HFF-Myc (cell line): ENCODE measurements around the gene KDM4B.
"Not testable (repeated sequence)": the region's sequence is repeated elsewhere in the genome, so short reads cannot be mapped to it uniquely, and the experiment has no call there.

ENCODE experiments used
- DNase-seq: peaks from one replicate; pipeline ENCODE4 v3.0.0-alpha.2; 2011; ENCODE audit warnings: low read depth; ENCODE audit errors: extremely low read depth
- H3K4me3 ChIP-seq: replicated peaks from 2 replicates; pipeline ENCODE4 v1.5.1; 2011; ENCODE audit warnings: low read depth, mild to moderate bottlenecking, control low read depth, low read length
- TF ChIP-seq, protein P1 (sequence below): IDR thresholded peaks from 2 replicates; pipeline ENCODE4 v1.5.1; 2012; ENCODE audit warnings: mild to moderate bottlenecking, low read depth, low read length, control low read depth; ENCODE audit errors: missing control alignments

KDM4B gene

DNA sequence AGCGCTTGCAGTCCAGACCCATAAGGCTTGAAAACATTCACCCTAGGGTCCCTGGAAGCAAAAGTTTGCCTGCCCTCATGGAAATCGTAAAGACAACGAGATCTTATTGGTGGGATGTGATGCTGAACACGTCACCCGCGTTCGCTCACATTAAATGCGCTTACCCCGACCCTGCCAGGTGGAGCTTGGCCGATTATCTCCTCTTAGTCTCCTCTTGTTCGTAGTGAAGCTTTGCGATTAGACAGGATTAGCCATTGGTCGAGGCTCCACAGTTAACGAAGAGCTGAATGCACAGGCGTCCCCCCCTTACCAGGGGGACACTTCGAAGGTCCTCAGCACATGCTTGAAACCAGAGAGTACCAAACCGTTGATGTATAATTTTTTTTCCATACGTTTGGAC lies 16.0 kb upstream of the KDM4B start:
- TF ChIP-seq, protein P1, sequence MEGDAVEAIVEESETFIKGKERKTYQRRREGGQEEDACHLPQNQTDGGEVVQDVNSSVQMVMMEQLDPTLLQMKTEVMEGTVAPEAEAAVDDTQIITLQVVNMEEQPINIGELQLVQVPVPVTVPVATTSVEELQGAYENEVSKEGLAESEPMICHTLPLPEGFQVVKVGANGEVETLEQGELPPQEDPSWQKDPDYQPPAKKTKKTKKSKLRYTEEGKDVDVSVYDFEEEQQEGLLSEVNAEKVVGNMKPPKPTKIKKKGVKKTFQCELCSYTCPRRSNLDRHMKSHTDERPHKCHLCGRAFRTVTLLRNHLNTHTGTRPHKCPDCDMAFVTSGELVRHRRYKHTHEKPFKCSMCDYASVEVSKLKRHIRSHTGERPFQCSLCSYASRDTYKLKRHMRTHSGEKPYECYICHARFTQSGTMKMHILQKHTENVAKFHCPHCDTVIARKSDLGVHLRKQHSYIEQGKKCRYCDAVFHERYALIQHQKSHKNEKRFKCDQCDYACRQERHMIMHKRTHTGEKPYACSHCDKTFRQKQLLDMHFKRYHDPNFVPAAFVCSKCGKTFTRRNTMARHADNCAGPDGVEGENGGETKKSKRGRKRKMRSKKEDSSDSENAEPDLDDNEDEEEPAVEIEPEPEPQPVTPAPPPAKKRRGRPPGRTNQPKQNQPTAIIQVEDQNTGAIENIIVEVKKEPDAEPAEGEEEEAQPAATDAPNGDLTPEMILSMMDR: no peak
- no peak for DNase-seq
- no peak overlapping the region for H3K4me3 ChIP-seq

DNA sequence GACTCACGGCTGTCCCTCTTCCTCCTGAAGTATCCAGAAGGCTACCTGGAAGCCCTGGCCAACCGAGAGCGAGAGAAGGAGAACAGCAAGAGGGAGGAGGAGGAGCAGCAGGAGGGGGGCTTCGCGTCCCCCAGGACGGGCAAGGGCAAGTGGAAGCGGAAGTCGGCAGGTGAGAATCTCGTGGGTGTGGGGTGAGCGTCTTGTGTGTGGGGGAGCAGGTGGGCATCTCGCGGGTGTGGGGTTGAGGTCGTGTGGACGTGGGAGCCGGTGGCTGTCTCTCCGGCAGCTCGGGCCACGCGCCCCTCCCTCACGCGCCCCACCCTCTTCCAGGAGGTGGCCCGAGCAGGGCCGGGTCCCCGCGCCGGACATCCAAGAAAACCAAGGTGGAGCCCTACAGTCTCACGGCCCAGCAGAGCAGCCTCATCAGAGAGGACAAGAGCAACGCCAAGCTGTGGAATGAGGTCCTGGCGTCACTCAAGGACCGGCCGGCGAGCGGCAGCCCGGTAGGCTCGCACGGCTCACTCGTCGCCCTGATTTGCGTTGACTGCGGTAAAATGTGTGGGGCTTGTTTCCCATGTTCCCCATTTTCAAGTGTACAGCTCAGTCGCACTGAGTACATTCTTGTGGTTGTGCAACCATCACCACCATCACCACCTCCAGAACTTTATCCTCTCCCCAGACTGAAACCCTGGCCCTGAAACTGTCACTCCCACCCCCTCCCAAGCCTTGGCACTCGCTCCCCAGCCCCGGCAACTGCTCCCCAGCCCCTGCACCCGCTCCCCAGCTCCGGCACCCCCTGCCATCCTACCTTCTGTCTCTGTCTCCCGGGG lies 14.4 kb upstream of the KDM4B start:
- not testable (repeated sequence) for DNase-seq, H3K4me3 ChIP-seq

DNA sequence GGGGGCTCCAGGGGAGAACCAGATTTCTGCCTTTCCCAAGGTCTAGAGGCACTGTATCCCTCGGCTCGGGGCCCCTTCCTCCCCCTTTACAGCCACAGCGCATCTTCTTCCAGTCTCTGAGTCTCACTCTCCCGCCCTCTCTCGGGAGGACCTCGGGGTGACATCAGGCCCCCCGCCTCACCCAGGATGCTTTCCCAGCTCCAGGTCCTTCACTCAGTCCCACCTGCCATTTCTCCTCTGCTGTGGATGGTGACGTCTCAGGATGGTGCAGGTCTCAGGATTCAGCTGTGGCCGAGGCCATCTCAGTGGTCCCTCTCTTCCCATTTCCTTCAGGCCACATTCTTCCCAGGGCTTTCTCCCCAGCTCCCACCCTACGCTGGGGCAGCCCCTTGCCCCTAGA lies 13.6 kb upstream of the KDM4B start:
- DNase-seq: no peak
- TF ChIP-seq, protein P1: no peak
- no peak overlapping the region for H3K4me3 ChIP-seq

DNA sequence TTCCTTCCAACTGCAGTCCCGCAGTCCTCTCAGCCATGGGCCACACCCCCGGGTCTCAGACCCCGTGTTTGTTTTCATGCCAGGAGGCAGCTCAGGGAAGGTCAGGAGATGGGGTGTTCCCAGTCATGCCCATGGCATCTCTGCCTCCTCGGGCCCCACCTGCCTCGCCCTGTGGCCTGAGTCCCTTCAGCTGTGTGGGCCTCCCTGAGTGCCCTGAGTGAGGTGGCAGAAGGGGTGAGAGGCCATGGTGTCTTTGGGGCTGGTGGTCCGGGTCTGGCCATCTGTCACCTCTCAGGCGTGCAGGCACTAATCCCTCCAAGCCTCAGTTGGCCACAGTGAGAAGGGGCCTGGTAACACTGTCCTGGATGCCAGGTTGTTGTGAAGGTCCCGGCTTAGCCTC lies 10.9 kb upstream of the KDM4B start:
- no peak for DNase-seq
- TF ChIP-seq, protein P1: no peak
- H3K4me3 ChIP-seq: no peak overlapping the region

DNA sequence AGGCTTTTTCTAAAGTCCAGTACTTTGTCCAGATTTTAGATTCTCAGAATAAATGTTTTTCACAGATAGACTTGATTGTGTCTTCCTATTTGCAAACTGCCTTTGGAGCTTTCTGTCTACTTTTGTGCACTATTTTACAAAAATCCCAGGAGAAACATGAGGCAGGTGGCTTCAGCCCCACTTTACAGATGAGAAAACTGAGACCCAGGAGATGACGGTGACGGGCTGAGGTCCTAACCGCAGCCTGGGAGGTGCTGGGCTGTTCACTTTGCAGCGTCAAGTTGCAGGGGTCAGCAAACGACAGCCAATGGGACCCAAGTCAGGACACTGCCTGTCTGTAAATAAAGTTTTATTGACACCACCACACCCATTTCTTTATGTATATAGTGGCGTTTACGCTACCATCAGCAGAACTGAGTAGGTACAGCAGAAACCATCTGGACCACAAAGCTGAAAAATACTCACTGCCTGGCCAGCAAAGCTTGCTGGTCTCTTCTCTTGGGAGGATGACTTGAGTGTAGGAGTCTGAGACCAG lies 6.8 kb upstream of the KDM4B start:
- no peak overlapping the region for H3K4me3 ChIP-seq
- TF ChIP-seq, protein P1: no peak
- DNase-seq: no peak

DNA sequence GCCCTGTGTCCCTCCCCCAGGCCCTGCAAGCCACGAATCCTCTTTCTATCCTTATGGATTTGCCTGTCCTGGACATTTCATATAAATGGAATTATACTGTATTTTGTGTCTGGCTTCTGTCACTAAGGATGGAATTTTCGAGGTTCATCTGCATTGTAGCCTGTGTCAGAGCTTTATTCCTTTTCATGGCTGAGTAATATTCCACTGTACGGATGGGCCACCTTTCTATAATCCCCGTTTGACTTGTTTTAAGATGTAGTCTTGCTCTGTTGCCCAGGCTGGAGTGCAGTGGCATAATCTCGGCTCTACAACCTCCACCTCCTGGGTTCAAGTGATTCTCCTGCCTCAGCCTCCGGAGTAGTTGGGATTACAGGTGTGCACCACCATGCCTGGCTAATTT lies 3.9 kb upstream of the KDM4B start:
- no peak for DNase-seq
- no peak overlapping the region for H3K4me3 ChIP-seq
- TF ChIP-seq, protein P1: no peak

DNA sequence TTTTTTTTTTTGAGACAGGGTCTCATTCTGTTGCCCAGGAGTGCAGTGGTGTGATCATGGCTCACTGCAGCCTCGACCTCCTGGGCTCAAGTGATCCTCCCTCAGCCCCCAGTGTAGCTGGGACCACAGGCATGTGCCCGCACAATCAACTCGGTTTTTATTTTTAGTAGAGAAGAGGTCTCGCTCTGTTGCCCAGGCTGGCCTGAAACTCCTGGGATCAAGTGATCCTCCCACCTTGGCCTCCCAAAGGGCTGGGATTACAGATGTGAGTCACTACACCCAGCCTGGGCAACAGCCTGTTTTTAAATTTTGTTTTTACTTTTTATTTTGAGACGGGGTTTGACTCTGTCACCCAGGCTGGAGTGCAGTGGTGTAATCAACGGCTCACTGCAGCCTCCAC lies 2.3 kb upstream of the KDM4B start:
- TF ChIP-seq, protein P1: no peak

More for the DNA sequence above, 2.3 kb upstream of the KDM4B start:
- DNase-seq: no peak
- H3K4me3 ChIP-seq: no peak overlapping the region
